ENCODE results near the gene SINHCAF.
"Not testable (repeated sequence)": the region's sequence is repeated elsewhere in the genome, so short reads cannot be mapped to it uniquely, and the experiment has no call there.

SINHCAF gene

GRCh38 chr12:31238764-31239387, 87.1 kb downstream of the SINHCAF start:
- TF ChIP-seq, protein P1, sequence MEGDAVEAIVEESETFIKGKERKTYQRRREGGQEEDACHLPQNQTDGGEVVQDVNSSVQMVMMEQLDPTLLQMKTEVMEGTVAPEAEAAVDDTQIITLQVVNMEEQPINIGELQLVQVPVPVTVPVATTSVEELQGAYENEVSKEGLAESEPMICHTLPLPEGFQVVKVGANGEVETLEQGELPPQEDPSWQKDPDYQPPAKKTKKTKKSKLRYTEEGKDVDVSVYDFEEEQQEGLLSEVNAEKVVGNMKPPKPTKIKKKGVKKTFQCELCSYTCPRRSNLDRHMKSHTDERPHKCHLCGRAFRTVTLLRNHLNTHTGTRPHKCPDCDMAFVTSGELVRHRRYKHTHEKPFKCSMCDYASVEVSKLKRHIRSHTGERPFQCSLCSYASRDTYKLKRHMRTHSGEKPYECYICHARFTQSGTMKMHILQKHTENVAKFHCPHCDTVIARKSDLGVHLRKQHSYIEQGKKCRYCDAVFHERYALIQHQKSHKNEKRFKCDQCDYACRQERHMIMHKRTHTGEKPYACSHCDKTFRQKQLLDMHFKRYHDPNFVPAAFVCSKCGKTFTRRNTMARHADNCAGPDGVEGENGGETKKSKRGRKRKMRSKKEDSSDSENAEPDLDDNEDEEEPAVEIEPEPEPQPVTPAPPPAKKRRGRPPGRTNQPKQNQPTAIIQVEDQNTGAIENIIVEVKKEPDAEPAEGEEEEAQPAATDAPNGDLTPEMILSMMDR (conservative IDR thresholded peaks at IDR 0.05; ENCODE audit: low read length) = peak; percentile 77
- H3K4me3 ChIP-seq (ENCODE audit: low read length) = peak overlapping the region; percentile 8; the same call in 1 of the 2 replicates
- peak; percentile 52 for DNase-seq (ENCODE audit: low read depth)

DNA sequence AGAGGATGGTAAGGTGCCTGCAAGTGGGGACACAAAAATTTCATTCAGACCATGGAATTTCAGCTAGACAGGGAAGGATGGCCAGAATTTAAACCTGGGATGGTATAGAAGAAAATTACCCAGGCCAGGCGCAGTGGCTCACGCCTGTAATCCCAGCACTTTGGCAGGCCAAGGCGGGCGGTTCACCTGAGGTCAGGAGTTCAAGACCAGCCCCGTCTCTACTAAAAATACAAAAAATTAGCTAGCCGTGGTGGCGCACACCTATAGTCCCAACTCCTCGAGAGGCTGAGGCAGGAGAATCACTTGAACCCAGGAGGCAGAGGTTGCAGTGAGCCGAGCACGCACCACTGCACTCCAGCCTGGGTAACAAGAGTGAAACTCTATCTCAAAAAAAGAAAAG, 87.6 kb downstream of the SINHCAF start:
- not testable (repeated sequence) for DNase-seq (ENCODE audit: low read depth); H3K4me3 ChIP-seq (ENCODE audit: low read length)

DNA sequence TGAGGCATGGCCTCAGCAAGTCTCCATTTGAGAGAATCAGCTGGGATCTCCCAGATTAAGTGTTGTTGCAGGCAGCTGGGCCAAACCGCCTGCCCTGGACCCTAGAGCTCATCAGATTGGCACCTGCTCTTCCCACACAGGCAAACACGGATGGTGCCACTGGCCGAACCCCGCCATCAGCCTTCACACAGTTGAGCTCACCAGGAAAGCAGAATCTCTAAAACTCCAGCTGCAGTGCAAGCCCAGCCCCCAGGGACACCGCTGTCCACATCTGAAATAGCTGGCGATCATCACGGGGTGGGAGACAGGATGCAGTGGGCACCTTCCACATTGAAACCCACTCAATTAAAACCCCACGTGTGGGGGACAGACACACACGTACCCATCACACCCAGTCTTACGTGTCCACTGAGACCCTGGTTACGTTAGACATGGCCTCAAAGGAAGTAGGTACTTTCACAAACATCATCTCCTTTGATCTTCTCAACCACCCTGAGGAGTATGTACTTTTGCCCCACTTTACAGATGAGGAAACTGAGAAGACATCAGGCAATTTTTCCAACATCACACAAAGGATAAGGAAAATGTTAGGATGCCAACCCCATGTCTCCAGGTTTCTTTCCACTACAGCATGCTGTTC, 88.8 kb downstream of the SINHCAF start:
- TF ChIP-seq, protein P1 (conservative IDR thresholded peaks at IDR 0.05; ENCODE audit: low read length) = no peak
- no peak overlapping the region for H3K4me3 ChIP-seq (ENCODE audit: low read length)
- no peak for DNase-seq (ENCODE audit: low read depth)

GRCh38 chr12:31235868-31236395, 90.0 kb downstream of the SINHCAF start:
- TF ChIP-seq, protein P1 (conservative IDR thresholded peaks at IDR 0.05; ENCODE audit: low read length) = no peak
- DNase-seq (ENCODE audit: low read depth) = no peak
- no peak overlapping the region for H3K4me3 ChIP-seq (ENCODE audit: low read length)

DNA sequence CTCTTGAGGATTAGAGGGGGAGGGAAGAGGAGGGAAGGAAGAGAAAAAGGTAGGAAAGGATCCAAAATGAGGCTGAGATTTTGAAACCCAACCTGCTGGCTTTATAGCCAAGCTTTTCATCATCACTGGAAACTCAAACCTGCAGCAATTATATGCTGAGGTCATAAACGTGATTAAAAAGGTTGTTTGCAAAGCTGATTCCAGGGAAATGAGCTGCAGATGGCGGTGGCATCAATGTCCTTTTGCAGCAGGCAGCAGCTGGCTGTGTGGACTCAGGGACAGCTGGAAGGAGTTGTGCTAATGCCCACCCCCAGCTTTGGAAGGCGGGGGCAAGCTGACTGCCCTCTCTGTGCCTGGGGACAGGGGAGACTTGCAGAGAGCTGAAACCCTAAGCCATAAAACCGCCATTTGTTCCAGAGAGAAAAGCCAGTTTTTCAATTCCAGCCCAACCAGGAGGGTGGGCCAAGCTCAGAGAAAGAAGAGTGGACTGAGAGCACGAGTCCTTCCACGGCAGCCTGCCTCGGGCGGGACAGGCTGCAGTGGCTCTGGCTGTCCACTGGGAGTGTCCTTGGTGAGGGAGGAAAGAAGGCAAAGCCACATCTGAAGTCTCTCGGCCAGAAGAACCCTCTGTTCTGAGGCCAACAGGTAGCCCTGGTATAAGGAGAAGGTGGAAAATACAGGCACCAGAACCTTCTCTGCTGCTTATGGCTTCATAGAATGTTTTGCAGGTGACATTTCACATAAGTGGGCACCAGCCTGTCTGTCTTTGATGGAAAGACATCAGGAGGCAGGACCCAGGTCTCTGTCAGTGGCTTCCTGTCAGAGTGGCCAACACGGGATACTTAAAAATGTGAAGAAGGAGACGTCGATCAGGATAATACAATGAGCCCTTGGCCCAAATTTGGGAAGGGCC, 90.7 kb downstream of the SINHCAF start:
- H3K4me3 ChIP-seq (ENCODE audit: low read length) = no peak overlapping the region
- TF ChIP-seq, protein P1 (conservative IDR thresholded peaks at IDR 0.05; ENCODE audit: low read length) = peak; percentile 65
- peak; percentile 35 for DNase-seq (ENCODE audit: low read depth)

- DNase-seq (ENCODE audit: low read depth) = peak; percentile 11
- TF ChIP-seq, protein P1 (conservative IDR thresholded peaks at IDR 0.05; ENCODE audit: low read length) = no peak
These were observed 91.7 kb downstream of the SINHCAF start for GRCh38 chr12:31234053-31234840.

More at GRCh38 chr12:31234053-31234840, 91.7 kb downstream of the SINHCAF start:
- H3K4me3 ChIP-seq (ENCODE audit: low read length) = no peak overlapping the region
